HepG2 (cell line): ENCODE data around the gene SLC16A4. TPM values are rescaled to one million over a fixed set of nuclear protein-coding genes. Genes with fewer than 3 reads are reported as not detected.

Source experiments
- ADNP ChIP-seq: sonication (generic); formaldehyde crosslinking; IDR thresholded peaks from 2 replicates; pipeline ENCODE4 v1.4.0; 2020; ENCODE audit warnings: missing genetic modification reagents
- E2F1 ChIP-seq: sonication (generic); formaldehyde crosslinking; IDR thresholded peaks from 2 replicates; pipeline ENCODE4 v1.5.0; 2020; ENCODE audit warnings: missing genetic modification reagents
- NR2F6 ChIP-seq, 2 experiments: IDR thresholded peaks; 2 replicates each; pipeline ENCODE4 v1.6.1; 2016; ENCODE audit warnings: antibody characterized with exemption in 1 of 2, mild to moderate bottlenecking in 1 of 2
- PHF5A ChIP-seq: IDR thresholded peaks from one replicate; pipeline ENCODE4 v1.6.1; 2018; ENCODE audit warnings: low read depth, missing genetic modification reagents; ENCODE audit not compliant: unreplicated experiment
- RFX3 ChIP-seq: IDR thresholded peaks from 2 replicates; pipeline ENCODE4 v1.6.1; 2016; ENCODE audit warnings: missing biosample characterization, missing genetic modification reagents
- SIX4 ChIP-seq: sonication (generic); formaldehyde crosslinking; IDR thresholded peaks from 2 replicates; pipeline ENCODE4 v1.4.0; 2020; ENCODE audit warnings: missing genetic modification reagents
- TBL1XR1 ChIP-seq: fragments of 150-350 bp; IDR thresholded peaks from 2 replicates; pipeline ENCODE4 v1.6.1; 2014; ENCODE audit warnings: borderline replicate concordance, low read length; ENCODE audit not compliant: partially characterized antibody
- TFDP2 ChIP-seq: sonication (generic); formaldehyde crosslinking; IDR thresholded peaks from 2 replicates; pipeline ENCODE4 v1.4.0; 2020; ENCODE audit warnings: missing genetic modification reagents
- THAP9 ChIP-seq: sonication (generic); formaldehyde crosslinking; IDR thresholded peaks from 2 replicates; pipeline ENCODE4; 2020; ENCODE audit warnings: missing genetic modification reagents, mild to moderate bottlenecking, borderline replicate concordance
- ZBTB26 ChIP-seq: IDR thresholded peaks from 2 replicates; pipeline ENCODE4 v1.6.1; 2016; ENCODE audit warnings: missing compliant biosample characterization, missing genetic modification reagents, borderline replicate concordance
- ZBTB7B ChIP-seq: sonication (generic); formaldehyde crosslinking; IDR thresholded peaks from 2 replicates; pipeline ENCODE4 v1.4.0; 2020; ENCODE audit warnings: missing genetic modification reagents
- ZC3H13 ChIP-seq: sonication (generic); formaldehyde crosslinking; IDR thresholded peaks from 2 replicates; pipeline ENCODE4 v1.8.1; 2023; ENCODE audit warnings: mild to moderate bottlenecking, missing genetic modification reagents, moderate library complexity
- ZNF30 ChIP-seq: sonication (generic); formaldehyde crosslinking; IDR thresholded peaks from 2 replicates; pipeline ENCODE4 v1.5.0; 2020; ENCODE audit warnings: mild to moderate bottlenecking, missing genetic modification reagents
- ZNF569 ChIP-seq: sonication (generic); formaldehyde crosslinking; IDR thresholded peaks from 2 replicates; pipeline ENCODE4 v1.5.0; 2020; ENCODE audit warnings: mild to moderate bottlenecking, missing genetic modification reagents, moderate library complexity, borderline replicate concordance
- ZNF674 ChIP-seq: sonication (generic); formaldehyde crosslinking; IDR thresholded peaks from 2 replicates; pipeline ENCODE4 v1.5.0; 2020; ENCODE audit warnings: low read depth, mild to moderate bottlenecking, missing genetic modification reagents
- ZNF782 ChIP-seq: sonication (generic); formaldehyde crosslinking; IDR thresholded peaks from 2 replicates; pipeline ENCODE4 v1.4.0; 2020; ENCODE audit warnings: missing genetic modification reagents, mild to moderate bottlenecking, borderline replicate concordance
- polyA plus RNA-seq, 8 experiments: library from polyadenylated mRNA; depleted of rRNA in 3 of 8; stranded (reverse) in 7 of 8; unstranded in 1 of 8; fragments of >200 nt; fragmentation: Illumina TruSeq in 4 of 8; extraction: Trizol in 4 of 8; gene quantifications; 2 replicates each; pipeline versions ENCODE4 v1.2.1 to v1.2.3, GENCODE V29; 2011 to 2016; ENCODE audit warnings: low read depth in 4 of 8, missing spikeins in 1 of 8, mixed read lengths in 1 of 8; ENCODE audit not compliant: insufficient read depth in 1 of 8
- total RNA-seq, 5 experiments: library from RNA; depleted of rRNA; stranded (reverse); fragments of >200 nt; fragmentation: Illumina TruSeq; extraction: Trizol; gene quantifications; 2 replicates each; pipeline ENCODE4 v1.2.3, GENCODE V29; 2016; ENCODE audit warnings: low read depth in 1 of 5
- TF ChIP-seq, protein P1 (sequence below): sonication (generic); formaldehyde crosslinking; IDR thresholded peaks from 2 replicates; pipeline ENCODE4 v1.4.0; 2020; ENCODE audit warnings: missing genetic modification reagents
- TF ChIP-seq, protein P2 (sequence below): sonication (generic); formaldehyde crosslinking; IDR thresholded peaks from 2 replicates; pipeline ENCODE4 v1.5.0; 2020; ENCODE audit warnings: missing genetic modification reagents, mild to moderate bottlenecking, borderline replicate concordance

Gene SLC16A4
- total and polyA plus RNA-seq, 2 of the 13 experiments (the other 11 are each of a cell fraction or from before 2014, with no cell fraction given) = 1.1 to 1.5 TPM

DNA sequence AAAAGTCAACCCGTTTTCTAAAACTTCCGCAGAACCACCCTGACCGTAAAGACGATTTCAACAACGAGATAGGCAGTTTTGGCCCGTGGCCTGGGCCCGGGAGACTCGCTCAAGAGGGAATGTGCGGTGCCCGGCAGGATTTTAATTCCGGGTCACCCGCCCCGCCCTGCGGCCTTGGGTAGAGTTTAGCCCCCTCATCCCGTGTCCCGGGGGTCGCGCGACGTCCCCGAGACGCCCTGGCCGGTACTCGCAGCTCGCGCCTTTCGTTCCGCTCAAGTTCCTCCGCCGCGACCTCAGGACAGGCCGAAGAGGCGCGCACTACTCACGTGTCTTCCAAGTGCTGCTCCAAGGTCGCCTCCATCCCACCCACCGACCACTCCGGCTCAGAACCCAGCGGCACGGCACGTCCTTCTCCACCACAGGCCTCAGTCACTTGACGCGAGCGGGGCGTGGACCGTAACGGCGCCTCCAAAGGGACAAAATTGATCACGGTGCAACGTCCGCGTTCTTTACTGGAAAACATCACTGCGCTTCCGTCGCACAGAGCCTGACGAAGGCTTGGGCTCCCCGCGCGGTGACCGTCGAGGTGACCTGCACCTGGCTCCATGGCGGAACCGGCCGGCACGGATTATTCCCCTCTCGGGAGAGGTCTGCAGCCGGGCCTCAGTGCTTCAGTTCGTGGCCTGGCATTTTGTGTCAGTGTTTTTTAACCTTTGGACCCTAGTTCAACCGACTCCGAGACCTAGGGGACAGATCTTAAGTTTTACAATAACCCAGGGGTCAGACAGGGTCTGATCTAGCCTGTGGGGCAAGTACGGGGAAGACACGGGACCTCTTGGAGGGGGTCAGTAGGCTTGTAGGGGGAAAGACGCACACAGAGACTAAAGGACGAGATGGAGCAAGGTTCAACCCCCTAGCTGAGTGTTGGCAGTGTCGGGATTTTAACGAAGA lies 16.7 kb upstream of the SLC16A4 start, which contains the start of gene LAMTOR5 (continued):
- peak; percentile 79 for TF ChIP-seq ZBTB26 (CRISPR knock-in tag)
- peak; percentile 38; the same call in 1 of the 2 replicates for TF ChIP-seq ZNF30 (CRISPR knock-in tag)
- TF ChIP-seq RFX3 (CRISPR knock-in tag) = no peak
- TF ChIP-seq TBL1XR1 = peak; percentile 45
- peak; percentile 94 for TF ChIP-seq ZBTB7B (CRISPR knock-in tag)
- TF ChIP-seq E2F1 (CRISPR knock-in tag) = peak; percentile 70
- peak; percentile 82 for TF ChIP-seq TFDP2 (CRISPR knock-in tag)
- TF ChIP-seq ZC3H13 (CRISPR knock-in tag) = peak; percentile 96
- peak; percentile 92 for TF ChIP-seq THAP9 (CRISPR knock-in tag)
- TF ChIP-seq SIX4 = peak; percentile 39; the same call in 1 of the 2 replicates
- no peak for TF ChIP-seq ADNP (CRISPR knock-in tag)
- TF ChIP-seq, protein P1, sequence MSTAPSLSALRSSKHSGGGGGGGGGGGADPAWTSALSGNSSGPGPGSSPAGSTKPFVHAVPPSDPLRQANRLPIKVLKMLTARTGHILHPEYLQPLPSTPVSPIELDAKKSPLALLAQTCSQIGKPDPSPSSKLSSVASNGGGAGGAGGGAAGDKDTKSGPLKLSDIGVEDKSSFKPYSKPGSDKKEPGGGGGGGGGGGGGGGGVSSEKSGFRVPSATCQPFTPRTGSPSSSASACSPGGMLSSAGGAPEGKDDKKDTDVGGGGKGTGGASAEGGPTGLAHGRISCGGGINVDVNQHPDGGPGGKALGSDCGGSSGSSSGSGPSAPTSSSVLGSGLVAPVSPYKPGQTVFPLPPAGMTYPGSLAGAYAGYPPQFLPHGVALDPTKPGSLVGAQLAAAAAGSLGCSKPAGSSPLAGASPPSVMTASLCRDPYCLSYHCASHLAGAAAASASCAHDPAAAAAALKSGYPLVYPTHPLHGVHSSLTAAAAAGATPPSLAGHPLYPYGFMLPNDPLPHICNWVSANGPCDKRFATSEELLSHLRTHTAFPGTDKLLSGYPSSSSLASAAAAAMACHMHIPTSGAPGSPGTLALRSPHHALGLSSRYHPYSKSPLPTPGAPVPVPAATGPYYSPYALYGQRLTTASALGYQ (CRISPR knock-in tag) = peak; percentile 64
- peak; percentile 74; the same call in 1 of the 2 replicates for TF ChIP-seq ZNF782 (CRISPR knock-in tag)
- TF ChIP-seq, protein P2, sequence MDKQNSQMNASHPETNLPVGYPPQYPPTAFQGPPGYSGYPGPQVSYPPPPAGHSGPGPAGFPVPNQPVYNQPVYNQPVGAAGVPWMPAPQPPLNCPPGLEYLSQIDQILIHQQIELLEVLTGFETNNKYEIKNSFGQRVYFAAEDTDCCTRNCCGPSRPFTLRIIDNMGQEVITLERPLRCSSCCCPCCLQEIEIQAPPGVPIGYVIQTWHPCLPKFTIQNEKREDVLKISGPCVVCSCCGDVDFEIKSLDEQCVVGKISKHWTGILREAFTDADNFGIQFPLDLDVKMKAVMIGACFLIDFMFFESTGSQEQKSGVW (CRISPR knock-in tag) = no peak
- 0 out of 2 replicates have a peak, but pooled peaks have one; percentile 52 for TF ChIP-seq ZNF674
- TF ChIP-seq ZNF569 (CRISPR knock-in tag) = no peak
- TF ChIP-seq PHF5A = no peak
- no peak for TF ChIP-seq NR2F6 (IDR thresholded peaks at IDR 0.05)
- peak; percentile 90 for TF ChIP-seq NR2F6 (CRISPR knock-in tag; IDR thresholded peaks at IDR 0.05)
